GM12878 (cell line): ENCODE measurements around the gene PIEZO2. TPM values are rescaled to one million over a fixed set of nuclear protein-coding genes. Genes with fewer than 3 reads are reported as not detected.

ENCODE experiments used
- ATAC-seq: fragments of 200-7000 bp; cut with Tn5 transposase; 3 replicates; pipeline ENCODE4 v1.9.1; 2020; ENCODE audit warnings: mild to moderate bottlenecking, moderate library complexity
- BruUV-seq: library from RNA; stranded (reverse); fragments of 400-500 nt; replicated peaks from 2 replicates; lab custom pipeline; 2021; lab: Mats Ljungman, UMichigan
- CTCF ChIA-PET: fragments of 300-600 bp; sonication (Branson Sonifier 250); formaldehyde crosslinking; extraction: SDS; loops from one replicate; lab custom pipeline; 2021; ENCODE audit warnings: inconsistent platforms; lab: Yijun Ruan, JAX
- POLR2A ChIA-PET: fragments of 350-600 bp; formaldehyde crosslinking; extraction: SDS; loops from one replicate; lab custom pipeline; 2021; ENCODE audit warnings: inconsistent platforms; lab: Charles Lee
- RAD21 ChIA-PET: fragments of 300-600 bp; sonication (Branson Sonifier 250); formaldehyde crosslinking; loops from one replicate; lab custom pipeline; 2023; ENCODE audit warnings: antibody characterized with exemption; ENCODE audit not compliant: unreplicated experiment; lab: Charles Lee
- SMC1A ChIA-PET: fragments of 300-600 bp; sonication (Branson Sonifier 250); formaldehyde crosslinking; loops from one replicate; lab custom pipeline; 2023; ENCODE audit not compliant: unreplicated experiment, uncharacterized antibody; lab: Charles Lee
- DNase-seq: peaks from one replicate; pipeline ENCODE4 v3.0.0-alpha.2; 2011; ENCODE audit warnings: low read depth, low spot score
- FAIRE-seq: peaks from 3 replicates; lab custom pipeline; 2011; peaks lifted over from hg19 to GRCh38; lab: Jason Lieb, UNC
- H2AFZ ChIP-seq: 2 replicates; pipeline ENCODE4 v1.6.0; 2011; ENCODE audit warnings: low read depth, low read length, control low read depth; ENCODE audit not compliant: control insufficient read depth
- H3K27ac ChIP-seq: 2 replicates; pipeline ENCODE4 v1.5.1; 2011; ENCODE audit warnings: control low read depth; ENCODE audit not compliant: control insufficient read depth, insufficient read depth
- H3K27me3 ChIP-seq, 2 experiments: replicated peaks in 1 of 2; 2 replicates each; pipeline versions ENCODE4 v1.6.0 to v1.6.1; 2011; ENCODE audit warnings: low read length in 1 of 2; ENCODE audit not compliant: control insufficient read depth in 2 of 2, insufficient read depth in 2 of 2
- H3K36me3 ChIP-seq, 2 experiments: 2 replicates each; pipeline ENCODE4 v1.5.1; 2011; ENCODE audit warnings: low read length in 1 of 2; ENCODE audit not compliant: control insufficient read depth in 2 of 2, insufficient read depth in 2 of 2
- H3K4me1 ChIP-seq: 2 replicates; pipeline ENCODE4 v1.6.1; 2011; ENCODE audit warnings: mild to moderate bottlenecking, low read length, moderate library complexity, mixed read lengths; ENCODE audit not compliant: control insufficient read depth, insufficient read depth
- H3K4me2 ChIP-seq: 2 replicates; pipeline ENCODE4 v1.6.0; 2011; ENCODE audit warnings: control low read depth; ENCODE audit not compliant: control insufficient read depth, insufficient read depth
- H3K4me3 ChIP-seq: fragments of 200-600 bp; sonication (generic); 2 replicates; pipeline ENCODE4 v1.5.1; 2016
- H3K79me2 ChIP-seq: 2 replicates; pipeline ENCODE4 v1.6.0; 2011; ENCODE audit warnings: low read length; ENCODE audit not compliant: control insufficient read depth, insufficient read depth
- H3K9ac ChIP-seq: 2 replicates; pipeline ENCODE4 v1.8.0; 2011; ENCODE audit warnings: low read length, control low read depth, mixed read lengths; ENCODE audit not compliant: control insufficient read depth, insufficient read depth
- H3K9me3 ChIP-seq: replicated peaks from 3 replicates; pipeline ENCODE4 v1.5.1; 2011; ENCODE audit warnings: mild to moderate bottlenecking, low read length; ENCODE audit not compliant: control insufficient read depth, insufficient read depth
- H4K20me1 ChIP-seq: 2 replicates; pipeline ENCODE4 v1.6.0; 2011; ENCODE audit not compliant: control insufficient read depth, insufficient read depth
- BCL11A ChIP-seq: IDR thresholded peaks from 2 replicates; pipeline ENCODE4 v1.6.1; 2011; ENCODE audit warnings: low read depth, low read length
- NBN ChIP-seq: fragments of 450-650 bp; IDR thresholded peaks from 2 replicates; pipeline ENCODE4 v1.6.1; 2016
- RUNX3 ChIP-seq: IDR thresholded peaks from 2 replicates; pipeline ENCODE4 v1.6.1; 2012; ENCODE audit warnings: low read length, inconsistent platforms
- SPI1 ChIP-seq: IDR thresholded peaks from 2 replicates; pipeline ENCODE4 v1.6.1; 2011; ENCODE audit warnings: low read depth, mild to moderate bottlenecking, low read length, moderate library complexity, borderline replicate concordance; ENCODE audit not compliant: insufficient read depth
- SREBF1 ChIP-seq: IDR thresholded peaks from 2 replicates; pipeline ENCODE4 v1.6.1; 2012; ENCODE audit warnings: mild to moderate bottlenecking, low read length
- SUZ12 ChIP-seq: fragments of 200-600 bp; sonication (generic); IDR thresholded peaks from one replicate; pipeline ENCODE4 v1.6.1; 2018; ENCODE audit warnings: antibody characterized with exemption, mild to moderate bottlenecking; ENCODE audit not compliant: unreplicated experiment
- ZNF24 ChIP-seq: fragments of 450-650 bp; IDR thresholded peaks from 2 replicates; pipeline ENCODE4 v1.6.1; 2017; ENCODE audit warnings: antibody characterized with exemption, mild to moderate bottlenecking
- ZNF384 ChIP-seq: IDR thresholded peaks from 2 replicates; pipeline ENCODE4 v1.6.1; 2012; ENCODE audit warnings: low read depth, mild to moderate bottlenecking, low read length, improper control_type of control experiment, borderline replicate concordance
- WGBS: methylation state at CpG from one replicate; pipeline ENCODE4 v1.1.6; 2016; ENCODE audit warnings: low lambda C conversion rate; ENCODE audit not compliant: insufficient replicate concordance, insufficient coverage; ENCODE audit errors: missing lambda C conversion rate; 5-methylcytosine and 5-hydroxymethylcytosine counted together
- in situ Hi-C: fragments of 300-500 bp; cut with MboI; formaldehyde crosslinking; loops from 9 replicates; pipeline ENCODE4 v1.14.3; 2018; ENCODE audit warnings: mixed read lengths
- intact Hi-C: fragments of 100-400 bp; cut with micrococcal nuclease; formaldehyde crosslinking; loops from one replicate; pipeline ENCODE4 v1.14.2; 2022; ENCODE audit not compliant: unreplicated experiment
- polyA plus RNA-seq, 11 experiments: library from polyadenylated mRNA; depleted of rRNA in 4 of 11; unstranded in 6 of 11; stranded (reverse) in 5 of 11; fragments of >200 nt; fragmentation: Nextera tagmentation in 4 of 11; fragmentation: Illumina TruSeq in 1 of 11; extraction: Ambion mirVana in 4 of 11; extraction: Trizol in 1 of 11; gene quantifications; 1 replicate in 1 of 11; 2 replicates in 10 of 11; pipeline versions ENCODE4 v1.2.1 to v1.2.3, GENCODE V29; 2011 to 2016; ENCODE audit warnings: inconsistent platforms in 2 of 11, missing spikeins in 2 of 11, low read depth in 1 of 11
- total RNA-seq, 4 experiments: library from RNA; depleted of rRNA in 3 of 4; stranded (reverse); fragments of >200 nt in 3 of 4; fragmentation: Illumina TruSeq in 1 of 4; extraction: Trizol in 1 of 4; gene quantifications; 2 replicates each; pipeline versions ENCODE4 v1.2.1 to v1.2.3, GENCODE V29; 2013 to 2021
- TF ChIP-seq, protein P1 (sequence below): IDR thresholded peaks from 2 replicates; pipeline ENCODE4 v1.6.1; 2012; ENCODE audit warnings: low read length, inconsistent platforms
- TF ChIP-seq, protein P2 (sequence below): IDR thresholded peaks from 2 replicates; pipeline ENCODE4 v1.6.1; 2012; ENCODE audit warnings: mild to moderate bottlenecking, low read depth, low read length

Gene PIEZO2
- total and polyA plus RNA-seq, 10 of the 15 experiments (the other 5 are each of a cell fraction or from before 2014, with no cell fraction given): 6.7 to 42.3 (median 27.4) TPM

DNA sequence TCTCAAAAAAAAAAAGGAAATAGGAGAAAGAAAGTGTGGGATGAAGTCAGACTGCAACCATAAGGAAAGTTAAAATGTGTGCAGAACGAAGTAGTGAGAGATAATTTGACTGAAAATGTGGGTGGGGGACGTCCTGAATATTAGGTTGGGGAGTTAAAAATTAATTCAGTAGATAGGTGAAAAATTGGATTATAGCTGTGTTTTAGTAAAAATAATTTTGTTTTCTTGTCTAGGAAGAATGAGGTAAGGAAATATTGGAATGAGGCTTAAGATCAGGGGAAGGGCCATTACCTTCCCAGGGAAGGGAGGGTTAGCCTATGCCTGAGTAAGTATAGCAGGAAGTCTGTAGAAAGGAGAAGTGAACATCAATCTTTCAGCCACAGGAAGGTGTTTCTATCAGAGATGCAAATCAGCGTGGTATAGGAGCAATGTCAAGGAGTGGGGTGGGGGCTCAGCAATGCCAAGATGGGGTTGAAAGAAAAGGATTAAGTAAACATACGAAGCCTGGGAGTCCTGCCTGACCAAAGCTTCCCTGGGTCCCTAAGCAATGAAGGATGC is 250.9 kb downstream of the PIEZO2 start (continued):
- no peak for TF ChIP-seq ZNF384
- no peak for TF ChIP-seq ZNF24
- TF ChIP-seq SPI1: peak; percentile 91
- TF ChIP-seq SUZ12: no peak
- peak; percentile 36; the same call in 1 of the 2 replicates for TF ChIP-seq NBN
- TF ChIP-seq RUNX3: peak; percentile 71
- TF ChIP-seq BCL11A: peak; percentile 29; the same call in 1 of the 2 replicates

DNA sequence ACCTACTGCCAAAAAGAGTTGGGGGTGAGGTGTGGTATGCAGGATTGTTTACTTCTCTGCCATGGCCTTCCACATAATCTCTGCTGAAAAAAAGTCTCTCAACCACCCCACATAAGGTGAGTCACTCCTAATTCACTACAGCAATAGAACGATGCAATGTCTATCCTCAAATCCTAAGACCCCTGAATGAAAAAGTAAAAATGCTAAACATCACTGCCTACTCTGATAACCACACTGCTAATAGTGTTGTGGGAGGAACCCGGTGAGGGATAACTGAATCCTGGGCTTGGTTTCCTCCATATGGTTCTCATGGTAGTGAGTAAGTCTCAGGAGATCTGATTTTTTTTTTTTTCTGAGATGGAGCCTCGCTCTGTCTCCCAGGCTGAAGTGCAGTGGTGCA is 252.5 kb downstream of the PIEZO2 start:
- H3K9ac ChIP-seq: no peak overlapping the region
- no peak overlapping the region for H2AFZ ChIP-seq
- no peaks in the 10 kb centered on the region; the same call in 1 of the 2 replicates for H3K79me2 ChIP-seq
- no peak for FAIRE-seq
- 65% methylated on average over 2 of the region's 3 CpGs for WGBS
- RAD21 ChIA-PET: no interaction called here
- no peak for DNase-seq
- in situ Hi-C loops: no loop called here
- 0 out of 4 replicates have a peak, but pooled peaks cover 0 to 10% of the 10 kb centered on the region in 2 experiments for H3K36me3 ChIP-seq
- peak overlapping the region; percentile 9 for H3K27ac ChIP-seq
- POLR2A ChIA-PET: interaction anchor here (3.3 kb wide), 1 partner anchor 30 kb away, joined by 14 read pairs; no protein-coding TSS in a partner anchor
- no peaks in the 10 kb centered on the region; the same call in 1 of the 3 replicates for H3K9me3 ChIP-seq
- no peak for ATAC-seq
- CTCF ChIA-PET: no interaction called here
- no peak overlapping the region for H3K4me3 ChIP-seq
- TF ChIP-seq, protein P1, sequence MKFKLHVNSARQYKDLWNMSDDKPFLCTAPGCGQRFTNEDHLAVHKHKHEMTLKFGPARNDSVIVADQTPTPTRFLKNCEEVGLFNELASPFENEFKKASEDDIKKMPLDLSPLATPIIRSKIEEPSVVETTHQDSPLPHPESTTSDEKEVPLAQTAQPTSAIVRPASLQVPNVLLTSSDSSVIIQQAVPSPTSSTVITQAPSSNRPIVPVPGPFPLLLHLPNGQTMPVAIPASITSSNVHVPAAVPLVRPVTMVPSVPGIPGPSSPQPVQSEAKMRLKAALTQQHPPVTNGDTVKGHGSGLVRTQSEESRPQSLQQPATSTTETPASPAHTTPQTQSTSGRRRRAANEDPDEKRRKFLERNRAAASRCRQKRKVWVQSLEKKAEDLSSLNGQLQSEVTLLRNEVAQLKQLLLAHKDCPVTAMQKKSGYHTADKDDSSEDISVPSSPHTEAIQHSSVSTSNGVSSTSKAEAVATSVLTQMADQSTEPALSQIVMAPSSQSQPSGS: no peak
- no peak for TF ChIP-seq SREBF1
- TF ChIP-seq, protein P2, sequence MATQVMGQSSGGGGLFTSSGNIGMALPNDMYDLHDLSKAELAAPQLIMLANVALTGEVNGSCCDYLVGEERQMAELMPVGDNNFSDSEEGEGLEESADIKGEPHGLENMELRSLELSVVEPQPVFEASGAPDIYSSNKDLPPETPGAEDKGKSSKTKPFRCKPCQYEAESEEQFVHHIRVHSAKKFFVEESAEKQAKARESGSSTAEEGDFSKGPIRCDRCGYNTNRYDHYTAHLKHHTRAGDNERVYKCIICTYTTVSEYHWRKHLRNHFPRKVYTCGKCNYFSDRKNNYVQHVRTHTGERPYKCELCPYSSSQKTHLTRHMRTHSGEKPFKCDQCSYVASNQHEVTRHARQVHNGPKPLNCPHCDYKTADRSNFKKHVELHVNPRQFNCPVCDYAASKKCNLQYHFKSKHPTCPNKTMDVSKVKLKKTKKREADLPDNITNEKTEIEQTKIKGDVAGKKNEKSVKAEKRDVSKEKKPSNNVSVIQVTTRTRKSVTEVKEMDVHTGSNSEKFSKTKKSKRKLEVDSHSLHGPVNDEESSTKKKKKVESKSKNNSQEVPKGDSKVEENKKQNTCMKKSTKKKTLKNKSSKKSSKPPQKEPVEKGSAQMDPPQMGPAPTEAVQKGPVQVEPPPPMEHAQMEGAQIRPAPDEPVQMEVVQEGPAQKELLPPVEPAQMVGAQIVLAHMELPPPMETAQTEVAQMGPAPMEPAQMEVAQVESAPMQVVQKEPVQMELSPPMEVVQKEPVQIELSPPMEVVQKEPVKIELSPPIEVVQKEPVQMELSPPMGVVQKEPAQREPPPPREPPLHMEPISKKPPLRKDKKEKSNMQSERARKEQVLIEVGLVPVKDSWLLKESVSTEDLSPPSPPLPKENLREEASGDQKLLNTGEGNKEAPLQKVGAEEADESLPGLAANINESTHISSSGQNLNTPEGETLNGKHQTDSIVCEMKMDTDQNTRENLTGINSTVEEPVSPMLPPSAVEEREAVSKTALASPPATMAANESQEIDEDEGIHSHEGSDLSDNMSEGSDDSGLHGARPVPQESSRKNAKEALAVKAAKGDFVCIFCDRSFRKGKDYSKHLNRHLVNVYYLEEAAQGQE: no peak
- H3K4me2 ChIP-seq: no peak overlapping the region; the same call in 1 of the 2 replicates
- SMC1A ChIA-PET: no interaction called here
- H3K4me1 ChIP-seq: peaks cover 30% of the 10 kb centered on the region
- intact Hi-C loops: no loop called here
- BruUV-seq: no TSS peak
- H3K27me3 ChIP-seq: no peaks in the 10 kb centered on the region
- H4K20me1 ChIP-seq: no peaks in the 10 kb centered on the region
